Measurements from ENCODE around the gene HERPUD2.

GRCh38 chr7:35714862-35715261 lies 19.9 kb upstream of the HERPUD2 start:
- TF ChIP-seq CTCF (conservative IDR thresholded peaks at IDR 0.05; ENCODE audit: low read depth, low read length): no peak
- TF ChIP-seq EZH2phosphoT487 (IDR thresholded peaks at IDR 0.05; ENCODE audit: borderline replicate concordance, low read length): no peak

Data from PC-3 (cell line).